ENCODE measurements around the gene SMTNL2.
"Not testable (repeated sequence)": the region's sequence is repeated elsewhere in the genome, so short reads cannot be mapped to it uniquely, and the experiment has no call there.

SMTNL2 gene

GRCh38 chr17:4585638-4585994 lies 1.3 kb downstream of the SMTNL2 start:
- DNase-seq (ENCODE audit: low spot score): no peak

GRCh38 chr17:4586043-4586442 lies 1.7 kb downstream of the SMTNL2 start:
- DNase-seq (ENCODE audit: low spot score): no peak

GRCh38 chr17:4587195-4587594 lies 2.9 kb downstream of the SMTNL2 start:
- DNase-seq (ENCODE audit: low spot score): no peak

- no peak for DNase-seq (ENCODE audit: low spot score)
These were observed 3.5 kb downstream of the SMTNL2 start for GRCh38 chr17:4587803-4588202.

- DNase-seq (ENCODE audit: low spot score): no peak
These were observed 4.1 kb downstream of the SMTNL2 start for GRCh38 chr17:4588391-4588790.

- DNase-seq (ENCODE audit: low spot score): no peak
These were observed 4.7 kb downstream of the SMTNL2 start for GRCh38 chr17:4588898-4589625.

GRCh38 chr17:4590042-4590441 lies 5.7 kb downstream of the SMTNL2 start:
- not testable (repeated sequence) for DNase-seq (ENCODE audit: low spot score)

GRCh38 chr17:4590981-4591453 lies 6.7 kb downstream of the SMTNL2 start:
- no peak for DNase-seq (ENCODE audit: low spot score)

GRCh38 chr17:4591529-4591928 lies 7.2 kb downstream of the SMTNL2 start:
- no peak for DNase-seq (ENCODE audit: low spot score)

GRCh38 chr17:4592240-4593005 lies 8.1 kb downstream of the SMTNL2 start:
- no peak for DNase-seq (ENCODE audit: low spot score)

GRCh38 chr17:4593021-4593421 lies 8.7 kb downstream of the SMTNL2 start:
- no peak for DNase-seq (ENCODE audit: low spot score)

- no peak for DNase-seq (ENCODE audit: low spot score)
These were observed 10.1 kb downstream of the SMTNL2 start for GRCh38 chr17:4594406-4594805.

- DNase-seq (ENCODE audit: low spot score): no peak
These were observed 10.8 kb downstream of the SMTNL2 start for GRCh38 chr17:4594931-4595684.

- DNase-seq (ENCODE audit: low spot score): not testable (repeated sequence)
These were observed 11.5 kb downstream of the SMTNL2 start for GRCh38 chr17:4595685-4596342.

- DNase-seq (ENCODE audit: low spot score): no peak
These were observed 12.5 kb downstream of the SMTNL2 start for GRCh38 chr17:4596636-4597380.

GRCh38 chr17:4597975-4598374 lies 13.6 kb downstream of the SMTNL2 start:
- DNase-seq (ENCODE audit: low spot score): no peak

GRCh38 chr17:4598776-4599504 lies 14.6 kb downstream of the SMTNL2 start:
- DNase-seq (ENCODE audit: low spot score): no peak

- no peak for DNase-seq (ENCODE audit: low spot score)
These were observed 15.4 kb downstream of the SMTNL2 start for GRCh38 chr17:4599505-4600281.

GRCh38 chr17:4600563-4600962 lies 16.2 kb downstream of the SMTNL2 start:
- DNase-seq (ENCODE audit: low spot score): no peak

GRCh38 chr17:4601326-4601725 lies 17.0 kb downstream of the SMTNL2 start:
- no peak for DNase-seq (ENCODE audit: low spot score)
